HepG2 (cell line): ENCODE data around the gene HIVEP2. TPM values are rescaled to one million over a fixed set of nuclear protein-coding genes. Genes with fewer than 3 reads are reported as not detected.
A peak's percentile ranks its signal among the peaks of the same experiment; 100 is the strongest.

ENCODE experiments used
- ARNT ChIP-seq: fragments of 450-650 bp; IDR thresholded peaks from 2 replicates; pipeline ENCODE4 v1.6.1; 2017
- BRD4 ChIP-seq: sonication (generic); formaldehyde crosslinking; IDR thresholded peaks from 2 replicates; pipeline ENCODE4 v1.4.0; 2020; ENCODE audit warnings: missing genetic modification reagents
- DR1 ChIP-seq: sonication (generic); formaldehyde crosslinking; IDR thresholded peaks from 2 replicates; pipeline ENCODE4 v1.8.0; 2021; ENCODE audit warnings: mild to moderate bottlenecking, missing genetic modification reagents, inconsistent platforms
- EZH2 ChIP-seq: conservative IDR thresholded peaks from 2 replicates; pipeline ENCODE4 v1.6.1; 2012; ENCODE audit warnings: mild to moderate bottlenecking, low read depth, low read length, moderate library complexity
- POLR2AphosphoS2 ChIP-seq: IDR thresholded peaks from 2 replicates; pipeline ENCODE4 v1.6.1; 2011; ENCODE audit warnings: low read depth, low read length, improper control_type of control experiment
- ZFP62 ChIP-seq: sonication (generic); formaldehyde crosslinking; IDR thresholded peaks from 2 replicates; pipeline ENCODE4 v1.4.0; 2020; ENCODE audit warnings: missing genetic modification reagents
- ZFY ChIP-seq: sonication (generic); formaldehyde crosslinking; IDR thresholded peaks from 2 replicates; pipeline ENCODE4 v1.4.0; 2020; ENCODE audit warnings: missing genetic modification reagents
- ZKSCAN8 ChIP-seq: IDR thresholded peaks from 2 replicates; pipeline ENCODE4 v1.6.1; 2016; ENCODE audit warnings: borderline replicate concordance, missing genetic modification reagents, missing compliant biosample characterization
- ZNF263 ChIP-seq: sonication (generic); formaldehyde crosslinking; IDR thresholded peaks from 2 replicates; pipeline ENCODE4 v1.4.0; 2020; ENCODE audit warnings: missing genetic modification reagents
- ZNF282 ChIP-seq: fragments of 450-650 bp; IDR thresholded peaks from 2 replicates; pipeline ENCODE4 v1.6.1; 2018; ENCODE audit not compliant: partially characterized antibody
- ZNF549 ChIP-seq: sonication (generic); formaldehyde crosslinking; IDR thresholded peaks from 2 replicates; pipeline ENCODE4 v1.5.0; 2020; ENCODE audit warnings: missing genetic modification reagents
- ZNF839 ChIP-seq: sonication (generic); formaldehyde crosslinking; IDR thresholded peaks from 2 replicates; pipeline ENCODE4 v1.4.0; 2020; ENCODE audit warnings: missing genetic modification reagents, mild to moderate bottlenecking, borderline replicate concordance
- polyA plus RNA-seq, 8 experiments: library from polyadenylated mRNA; depleted of rRNA in 3 of 8; stranded (reverse) in 7 of 8; unstranded in 1 of 8; fragments of >200 nt; fragmentation: Illumina TruSeq in 4 of 8; extraction: Trizol in 4 of 8; gene quantifications; 2 replicates each; pipeline versions ENCODE4 v1.2.1 to v1.2.3, GENCODE V29; 2011 to 2016; ENCODE audit warnings: low read depth in 4 of 8, missing spikeins in 1 of 8, mixed read lengths in 1 of 8; ENCODE audit not compliant: insufficient read depth in 1 of 8
- total RNA-seq, 5 experiments: library from RNA; depleted of rRNA; stranded (reverse); fragments of >200 nt; fragmentation: Illumina TruSeq; extraction: Trizol; gene quantifications; 2 replicates each; pipeline ENCODE4 v1.2.3, GENCODE V29; 2016; ENCODE audit warnings: low read depth in 1 of 5
- TF ChIP-seq, protein P1 (sequence below): IDR thresholded peaks from 2 replicates; pipeline ENCODE4 v1.6.1; 2016; ENCODE audit warnings: low read depth, missing genetic modification reagents, missing compliant biosample characterization
- TF ChIP-seq, protein P2 (sequence below): sonication (generic); formaldehyde crosslinking; IDR thresholded peaks from 2 replicates; pipeline ENCODE4 v1.5.0; 2020; ENCODE audit warnings: missing genetic modification reagents
- TF ChIP-seq, protein P3 (sequence below): sonication (generic); formaldehyde crosslinking; IDR thresholded peaks from 2 replicates; pipeline ENCODE4 v1.5.0; 2020; ENCODE audit warnings: missing genetic modification reagents
- TF ChIP-seq, protein P4 (sequence below): sonication (generic); formaldehyde crosslinking; conservative IDR thresholded peaks from 2 replicates; pipeline ENCODE4 v1.4.0; 2020; ENCODE audit warnings: missing genetic modification reagents
- TF ChIP-seq, protein P5 (sequence below): sonication (generic); formaldehyde crosslinking; IDR thresholded peaks from 2 replicates; pipeline ENCODE4 v1.5.1; 2020; ENCODE audit warnings: mild to moderate bottlenecking, missing genetic modification reagents

Gene HIVEP2
- total and polyA plus RNA-seq, 2 of the 13 experiments (the other 11 are each of a cell fraction or from before 2014, with no cell fraction given): 3.4 to 12.9 TPM

DNA sequence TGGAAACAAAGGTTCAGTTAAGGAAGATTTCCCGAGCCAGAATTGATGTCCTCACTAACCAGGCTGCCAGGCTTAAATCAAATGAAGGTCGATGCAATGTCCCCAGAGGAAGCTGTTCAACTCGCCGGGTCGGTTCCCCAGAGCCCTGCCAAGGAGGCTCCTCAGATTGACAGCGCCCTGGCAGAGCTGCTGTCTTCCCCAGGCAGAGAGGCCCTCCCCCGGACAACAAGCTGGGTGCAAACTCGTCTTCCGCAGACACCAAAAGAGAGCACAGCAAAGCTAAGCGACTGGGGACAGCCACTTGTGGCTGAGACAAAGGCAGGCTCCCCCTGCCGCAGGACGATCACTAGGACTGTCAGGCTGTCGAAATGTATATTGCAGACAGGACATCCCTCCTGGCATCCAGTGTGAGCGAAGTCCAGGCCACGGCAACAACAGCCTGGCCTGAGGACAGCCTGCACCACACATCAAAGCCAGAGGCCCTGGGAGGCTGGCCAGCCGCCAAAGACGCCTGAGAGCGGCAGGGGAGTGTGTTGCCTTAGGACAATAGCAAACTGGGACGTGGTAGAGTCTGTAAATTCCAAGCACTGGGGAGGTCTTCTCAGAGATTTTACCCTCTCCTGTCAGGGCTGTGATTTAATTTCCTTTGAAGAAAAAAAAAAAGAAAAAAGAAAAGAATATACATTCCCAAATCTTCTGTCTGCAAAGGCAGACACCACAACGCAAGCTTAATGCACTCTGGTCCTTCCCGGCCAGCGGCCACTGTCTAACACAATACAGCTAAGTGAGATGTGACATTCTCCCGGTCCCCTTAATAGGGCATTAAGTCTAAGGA is 99.1 kb downstream of the HIVEP2 start (continued):
- TF ChIP-seq, protein P1, sequence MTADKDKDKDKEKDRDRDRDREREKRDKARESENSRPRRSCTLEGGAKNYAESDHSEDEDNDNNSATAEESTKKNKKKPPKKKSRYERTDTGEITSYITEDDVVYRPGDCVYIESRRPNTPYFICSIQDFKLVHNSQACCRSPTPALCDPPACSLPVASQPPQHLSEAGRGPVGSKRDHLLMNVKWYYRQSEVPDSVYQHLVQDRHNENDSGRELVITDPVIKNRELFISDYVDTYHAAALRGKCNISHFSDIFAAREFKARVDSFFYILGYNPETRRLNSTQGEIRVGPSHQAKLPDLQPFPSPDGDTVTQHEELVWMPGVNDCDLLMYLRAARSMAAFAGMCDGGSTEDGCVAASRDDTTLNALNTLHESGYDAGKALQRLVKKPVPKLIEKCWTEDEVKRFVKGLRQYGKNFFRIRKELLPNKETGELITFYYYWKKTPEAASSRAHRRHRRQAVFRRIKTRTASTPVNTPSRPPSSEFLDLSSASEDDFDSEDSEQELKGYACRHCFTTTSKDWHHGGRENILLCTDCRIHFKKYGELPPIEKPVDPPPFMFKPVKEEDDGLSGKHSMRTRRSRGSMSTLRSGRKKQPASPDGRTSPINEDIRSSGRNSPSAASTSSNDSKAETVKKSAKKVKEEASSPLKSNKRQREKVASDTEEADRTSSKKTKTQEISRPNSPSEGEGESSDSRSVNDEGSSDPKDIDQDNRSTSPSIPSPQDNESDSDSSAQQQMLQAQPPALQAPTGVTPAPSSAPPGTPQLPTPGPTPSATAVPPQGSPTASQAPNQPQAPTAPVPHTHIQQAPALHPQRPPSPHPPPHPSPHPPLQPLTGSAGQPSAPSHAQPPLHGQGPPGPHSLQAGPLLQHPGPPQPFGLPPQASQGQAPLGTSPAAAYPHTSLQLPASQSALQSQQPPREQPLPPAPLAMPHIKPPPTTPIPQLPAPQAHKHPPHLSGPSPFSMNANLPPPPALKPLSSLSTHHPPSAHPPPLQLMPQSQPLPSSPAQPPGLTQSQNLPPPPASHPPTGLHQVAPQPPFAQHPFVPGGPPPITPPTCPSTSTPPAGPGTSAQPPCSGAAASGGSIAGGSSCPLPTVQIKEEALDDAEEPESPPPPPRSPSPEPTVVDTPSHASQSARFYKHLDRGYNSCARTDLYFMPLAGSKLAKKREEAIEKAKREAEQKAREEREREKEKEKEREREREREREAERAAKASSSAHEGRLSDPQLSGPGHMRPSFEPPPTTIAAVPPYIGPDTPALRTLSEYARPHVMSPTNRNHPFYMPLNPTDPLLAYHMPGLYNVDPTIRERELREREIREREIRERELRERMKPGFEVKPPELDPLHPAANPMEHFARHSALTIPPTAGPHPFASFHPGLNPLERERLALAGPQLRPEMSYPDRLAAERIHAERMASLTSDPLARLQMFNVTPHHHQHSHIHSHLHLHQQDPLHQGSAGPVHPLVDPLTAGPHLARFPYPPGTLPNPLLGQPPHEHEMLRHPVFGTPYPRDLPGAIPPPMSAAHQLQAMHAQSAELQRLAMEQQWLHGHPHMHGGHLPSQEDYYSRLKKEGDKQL (CRISPR knock-in tag): peak; percentile 92
- TF ChIP-seq ZKSCAN8 (CRISPR knock-in tag) (peak; percentile 96; the same call in 1 of the 2 replicates), ZNF263 (CRISPR knock-in tag) (peak; percentile 64), DR1 (CRISPR knock-in tag) (no peak), ZFP62 (CRISPR knock-in tag) (no peak), POLR2AphosphoS2 (peak; percentile 66; the same call in 1 of the 2 replicates), BRD4 (CRISPR knock-in tag) (no peak), ZNF549 (no peak), EZH2 (no peak), ZNF839 (CRISPR knock-in tag) (no peak), ZNF282 (no peak), ZFY (CRISPR knock-in tag) (peak; percentile 73), ARNT (no peak)
- TF ChIP-seq, protein P2, sequence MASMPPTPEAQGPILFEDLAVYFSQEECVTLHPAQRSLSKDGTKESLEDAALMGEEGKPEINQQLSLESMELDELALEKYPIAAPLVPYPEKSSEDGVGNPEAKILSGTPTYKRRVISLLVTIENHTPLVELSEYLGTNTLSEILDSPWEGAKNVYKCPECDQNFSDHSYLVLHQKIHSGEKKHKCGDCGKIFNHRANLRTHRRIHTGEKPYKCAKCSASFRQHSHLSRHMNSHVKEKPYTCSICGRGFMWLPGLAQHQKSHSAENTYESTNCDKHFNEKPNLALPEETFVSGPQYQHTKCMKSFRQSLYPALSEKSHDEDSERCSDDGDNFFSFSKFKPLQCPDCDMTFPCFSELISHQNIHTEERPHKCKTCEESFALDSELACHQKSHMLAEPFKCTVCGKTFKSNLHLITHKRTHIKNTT (CRISPR knock-in tag): no peak
- TF ChIP-seq, protein P3, sequence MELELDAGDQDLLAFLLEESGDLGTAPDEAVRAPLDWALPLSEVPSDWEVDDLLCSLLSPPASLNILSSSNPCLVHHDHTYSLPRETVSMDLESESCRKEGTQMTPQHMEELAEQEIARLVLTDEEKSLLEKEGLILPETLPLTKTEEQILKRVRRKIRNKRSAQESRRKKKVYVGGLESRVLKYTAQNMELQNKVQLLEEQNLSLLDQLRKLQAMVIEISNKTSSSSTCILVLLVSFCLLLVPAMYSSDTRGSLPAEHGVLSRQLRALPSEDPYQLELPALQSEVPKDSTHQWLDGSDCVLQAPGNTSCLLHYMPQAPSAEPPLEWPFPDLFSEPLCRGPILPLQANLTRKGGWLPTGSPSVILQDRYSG (CRISPR knock-in tag): no peak
- TF ChIP-seq, protein P4, sequence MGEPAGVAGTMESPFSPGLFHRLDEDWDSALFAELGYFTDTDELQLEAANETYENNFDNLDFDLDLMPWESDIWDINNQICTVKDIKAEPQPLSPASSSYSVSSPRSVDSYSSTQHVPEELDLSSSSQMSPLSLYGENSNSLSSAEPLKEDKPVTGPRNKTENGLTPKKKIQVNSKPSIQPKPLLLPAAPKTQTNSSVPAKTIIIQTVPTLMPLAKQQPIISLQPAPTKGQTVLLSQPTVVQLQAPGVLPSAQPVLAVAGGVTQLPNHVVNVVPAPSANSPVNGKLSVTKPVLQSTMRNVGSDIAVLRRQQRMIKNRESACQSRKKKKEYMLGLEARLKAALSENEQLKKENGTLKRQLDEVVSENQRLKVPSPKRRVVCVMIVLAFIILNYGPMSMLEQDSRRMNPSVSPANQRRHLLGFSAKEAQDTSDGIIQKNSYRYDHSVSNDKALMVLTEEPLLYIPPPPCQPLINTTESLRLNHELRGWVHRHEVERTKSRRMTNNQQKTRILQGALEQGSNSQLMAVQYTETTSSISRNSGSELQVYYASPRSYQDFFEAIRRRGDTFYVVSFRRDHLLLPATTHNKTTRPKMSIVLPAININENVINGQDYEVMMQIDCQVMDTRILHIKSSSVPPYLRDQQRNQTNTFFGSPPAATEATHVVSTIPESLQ (CRISPR knock-in tag): peak; percentile 81; the same call in 1 of the 2 replicates
- TF ChIP-seq, protein P5, sequence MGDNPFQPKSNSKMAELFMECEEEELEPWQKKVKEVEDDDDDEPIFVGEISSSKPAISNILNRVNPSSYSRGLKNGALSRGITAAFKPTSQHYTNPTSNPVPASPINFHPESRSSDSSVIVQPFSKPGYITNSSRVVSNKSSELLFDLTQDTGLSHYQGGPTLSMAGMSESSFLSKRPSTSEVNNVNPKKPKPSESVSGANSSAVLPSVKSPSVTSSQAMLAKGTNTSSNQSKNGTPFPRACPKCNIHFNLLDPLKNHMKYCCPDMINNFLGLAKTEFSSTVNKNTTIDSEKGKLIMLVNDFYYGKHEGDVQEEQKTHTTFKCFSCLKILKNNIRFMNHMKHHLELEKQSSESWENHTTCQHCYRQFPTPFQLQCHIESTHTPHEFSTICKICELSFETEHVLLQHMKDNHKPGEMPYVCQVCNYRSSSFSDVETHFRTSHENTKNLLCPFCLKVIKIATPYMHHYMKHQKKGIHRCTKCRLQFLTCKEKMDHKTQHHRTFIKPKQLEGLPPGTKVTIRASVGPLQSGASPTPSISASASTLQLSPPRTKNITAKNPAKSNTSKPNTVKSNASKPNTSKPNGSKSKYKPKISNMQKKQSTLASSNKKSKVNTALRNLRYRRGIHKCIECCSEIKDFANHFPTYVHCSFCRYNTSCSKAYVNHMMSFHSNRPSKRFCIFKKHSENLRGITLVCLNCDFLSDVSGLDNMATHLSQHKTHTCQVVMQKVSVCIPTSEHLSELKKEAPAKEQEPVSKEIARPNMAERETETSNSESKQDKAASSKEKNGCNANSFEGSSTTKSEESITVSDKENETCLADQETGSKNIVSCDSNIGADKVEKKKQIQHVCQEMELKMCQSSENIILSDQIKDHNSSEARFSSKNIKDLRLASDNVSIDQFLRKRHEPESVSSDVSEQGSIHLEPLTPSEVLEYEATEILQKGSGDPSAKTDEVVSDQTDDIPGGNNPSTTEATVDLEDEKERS (CRISPR knock-in tag): no peak; the same call in 1 of the 2 replicates
